ENCODE measurements around the gene DTX3. TPM values are rescaled to one million over a fixed set of nuclear protein-coding genes. Genes with fewer than 3 reads are reported as not detected.

DTX3 gene
- total RNA-seq, 1 experiment from 2014 or later = 61.7 TPM

DNA sequence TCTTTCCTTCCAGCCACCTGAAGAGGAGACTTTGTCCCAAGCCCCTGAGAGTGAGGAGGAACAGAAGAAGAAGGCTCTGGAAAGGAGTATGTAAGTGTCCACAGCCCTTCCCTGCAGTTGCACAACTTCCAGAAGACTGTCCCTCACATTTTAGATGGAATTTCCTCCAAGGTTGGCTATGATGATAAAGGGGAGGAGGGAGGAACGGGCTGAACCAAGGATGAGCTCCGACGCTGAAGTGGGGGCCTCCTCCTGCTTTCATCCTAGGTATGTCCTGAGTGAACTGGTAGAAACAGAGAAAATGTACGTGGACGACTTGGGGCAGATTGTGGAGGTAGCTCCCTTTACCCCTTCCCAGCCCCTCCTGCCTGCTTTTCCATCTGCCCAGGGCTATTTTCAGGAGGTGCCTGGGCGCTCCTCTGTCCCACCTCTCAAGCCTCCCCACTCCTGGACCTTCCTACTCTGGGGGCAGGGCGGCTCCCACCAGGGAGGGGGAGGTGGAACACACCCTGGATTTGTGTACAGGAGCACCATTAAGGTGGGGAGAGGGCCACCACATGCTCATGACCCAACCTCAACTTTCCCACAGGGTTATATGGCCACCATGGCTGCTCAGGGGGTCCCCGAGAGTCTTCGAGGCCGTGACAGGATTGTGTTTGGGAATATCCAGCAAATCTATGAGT lies 8.9 kb downstream of the DTX3 start:
- no peak overlapping the region for H3K27ac ChIP-seq (ENCODE audit: low read depth, low read length, poor library complexity, severe bottlenecking)
- intact Hi-C loops (cut with micrococcal nuclease; ENCODE audit: unreplicated experiment) = no loop called here
- DNase-seq (ENCODE audit: low spot score) = no peak
- no TSS peak for BruUV-seq (replicated peaks)
- peaks cover 25% of the 10 kb centered on the region for H3K4me1 ChIP-seq (ENCODE audit: insufficient read depth, low read length, poor library complexity, severe bottlenecking)
- no peak overlapping the region for H3K4me3 ChIP-seq (ENCODE audit: low read depth, low read length, poor library complexity, severe bottlenecking)
- peaks cover 10% of the 10 kb centered on the region for H3K36me3 ChIP-seq (ENCODE audit: insufficient read depth, low read length, poor library complexity, severe bottlenecking)
- H3K9me3 ChIP-seq (ENCODE audit: low read depth, low read length, poor library complexity, severe bottlenecking) = no peaks in the 10 kb centered on the region
- ChIA-PET POLR2A (ENCODE audit: low non-redundant PET) (no interaction called here), CTCF (no interaction called here)
- TF ChIP-seq, protein P1, sequence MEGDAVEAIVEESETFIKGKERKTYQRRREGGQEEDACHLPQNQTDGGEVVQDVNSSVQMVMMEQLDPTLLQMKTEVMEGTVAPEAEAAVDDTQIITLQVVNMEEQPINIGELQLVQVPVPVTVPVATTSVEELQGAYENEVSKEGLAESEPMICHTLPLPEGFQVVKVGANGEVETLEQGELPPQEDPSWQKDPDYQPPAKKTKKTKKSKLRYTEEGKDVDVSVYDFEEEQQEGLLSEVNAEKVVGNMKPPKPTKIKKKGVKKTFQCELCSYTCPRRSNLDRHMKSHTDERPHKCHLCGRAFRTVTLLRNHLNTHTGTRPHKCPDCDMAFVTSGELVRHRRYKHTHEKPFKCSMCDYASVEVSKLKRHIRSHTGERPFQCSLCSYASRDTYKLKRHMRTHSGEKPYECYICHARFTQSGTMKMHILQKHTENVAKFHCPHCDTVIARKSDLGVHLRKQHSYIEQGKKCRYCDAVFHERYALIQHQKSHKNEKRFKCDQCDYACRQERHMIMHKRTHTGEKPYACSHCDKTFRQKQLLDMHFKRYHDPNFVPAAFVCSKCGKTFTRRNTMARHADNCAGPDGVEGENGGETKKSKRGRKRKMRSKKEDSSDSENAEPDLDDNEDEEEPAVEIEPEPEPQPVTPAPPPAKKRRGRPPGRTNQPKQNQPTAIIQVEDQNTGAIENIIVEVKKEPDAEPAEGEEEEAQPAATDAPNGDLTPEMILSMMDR (conservative IDR thresholded peaks at IDR 0.05; ENCODE audit: low read depth, low read length) = no peak
- TF ChIP-seq EZH2 (IDR thresholded peaks at IDR 0.05; ENCODE audit: borderline replicate concordance, low read depth, low read length, poor library complexity, severe bottlenecking) = no peak
- no peaks in the 10 kb centered on the region for H3K27me3 ChIP-seq (replicated peaks; ENCODE audit: insufficient read depth, low read depth, low read length, poor library complexity)

DNA sequence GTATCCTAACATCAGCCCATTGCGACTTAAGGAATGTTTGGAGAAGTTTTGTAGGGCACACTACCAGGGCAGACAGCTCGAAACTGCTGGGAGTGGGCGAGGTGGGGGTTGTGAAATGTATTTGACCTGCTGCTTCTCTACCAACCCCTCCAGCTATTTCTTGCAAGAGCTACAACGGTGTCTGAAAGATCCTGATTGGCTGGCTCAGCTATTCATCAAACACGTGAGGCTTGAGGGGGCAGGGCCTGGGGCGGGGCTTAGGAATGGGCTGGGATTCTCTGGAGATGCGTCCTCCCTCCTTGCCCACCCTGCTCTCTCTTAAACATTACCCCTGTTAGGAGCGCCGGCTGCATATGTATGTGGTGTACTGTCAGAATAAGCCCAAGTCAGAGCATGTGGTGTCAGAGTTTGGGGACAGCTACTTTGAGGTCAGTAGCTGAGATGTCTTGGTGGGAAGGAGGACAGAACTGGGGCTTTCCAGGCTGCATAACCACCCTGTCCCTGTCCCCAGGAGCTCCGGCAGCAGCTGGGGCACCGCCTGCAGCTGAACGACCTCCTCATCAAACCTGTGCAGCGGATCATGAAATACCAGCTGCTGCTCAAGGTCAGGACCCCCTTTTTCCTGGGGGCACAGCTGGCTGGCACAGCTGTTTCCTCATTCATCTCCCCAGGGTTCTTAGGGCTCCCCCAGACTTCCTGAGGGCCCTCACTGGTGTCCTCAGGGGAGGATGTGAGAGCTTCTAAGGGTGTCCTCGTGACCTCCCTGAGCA lies 9.7 kb downstream of the DTX3 start:
- DNase-seq (ENCODE audit: low spot score) = peak; percentile 69
- intact Hi-C loops (cut with micrococcal nuclease; ENCODE audit: unreplicated experiment) = no loop called here
- Histone ChIP-seq H3K36me3 (ENCODE audit: insufficient read depth, low read length, poor library complexity, severe bottlenecking) (peaks cover 10% of the 10 kb centered on the region), H3K4me3 (ENCODE audit: low read depth, low read length, poor library complexity, severe bottlenecking) (no peak overlapping the region), H3K27me3 (replicated peaks; ENCODE audit: insufficient read depth, low read depth, low read length, poor library complexity) (no peaks in the 10 kb centered on the region), H3K27ac (ENCODE audit: low read depth, low read length, poor library complexity, severe bottlenecking) (no peak overlapping the region), H3K4me1 (ENCODE audit: insufficient read depth, low read length, poor library complexity, severe bottlenecking) (peaks cover 25% of the 10 kb centered on the region), H3K9me3 (ENCODE audit: low read depth, low read length, poor library complexity, severe bottlenecking) (no peaks in the 10 kb centered on the region)
- no TSS peak for BruUV-seq (replicated peaks)
- TF ChIP-seq EZH2 (IDR thresholded peaks at IDR 0.05; ENCODE audit: borderline replicate concordance, low read depth, low read length, poor library complexity, severe bottlenecking) = no peak
- TF ChIP-seq, protein P1 (conservative IDR thresholded peaks at IDR 0.05; ENCODE audit: low read depth, low read length) = no peak
- CTCF ChIA-PET = no interaction called here
- POLR2A ChIA-PET (ENCODE audit: low non-redundant PET) = no interaction called here

DNA sequence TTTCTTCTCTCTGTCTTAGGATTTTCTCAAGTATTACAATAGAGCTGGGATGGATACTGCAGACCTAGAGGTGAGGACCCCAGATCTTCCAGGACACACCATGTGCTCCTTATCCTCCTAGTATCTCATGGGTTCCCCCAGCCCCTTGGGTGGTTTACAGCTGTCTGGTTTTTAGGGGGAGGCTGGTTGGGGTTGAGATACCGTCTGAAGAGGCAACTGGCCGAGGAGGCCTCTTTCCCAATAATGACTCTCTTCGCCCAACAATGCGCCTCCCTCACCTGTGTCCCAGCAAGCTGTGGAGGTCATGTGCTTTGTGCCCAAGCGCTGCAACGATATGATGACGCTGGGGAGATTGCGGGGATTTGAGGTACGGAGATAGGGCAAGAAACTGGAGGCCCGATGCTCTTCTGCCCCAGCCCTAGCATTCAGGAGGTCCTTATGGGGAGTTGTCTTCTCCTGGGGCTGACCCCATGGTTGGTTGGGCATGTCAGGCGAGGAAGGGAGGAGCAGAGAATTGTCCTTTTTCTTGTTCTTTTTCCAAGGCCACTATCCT lies 10.4 kb downstream of the DTX3 start:
- H3K27ac ChIP-seq (ENCODE audit: low read depth, low read length, poor library complexity, severe bottlenecking) = no peak overlapping the region
- peaks cover 10% of the 10 kb centered on the region for H3K36me3 ChIP-seq (ENCODE audit: insufficient read depth, low read length, poor library complexity, severe bottlenecking)
- DNase-seq (ENCODE audit: low spot score) = no peak
- H3K27me3 ChIP-seq (replicated peaks; ENCODE audit: insufficient read depth, low read depth, low read length, poor library complexity) = no peaks in the 10 kb centered on the region
- peaks cover 25% of the 10 kb centered on the region for H3K4me1 ChIP-seq (ENCODE audit: insufficient read depth, low read length, poor library complexity, severe bottlenecking)
- H3K9me3 ChIP-seq (ENCODE audit: low read depth, low read length, poor library complexity, severe bottlenecking) = no peaks in the 10 kb centered on the region
- intact Hi-C loops (cut with micrococcal nuclease; ENCODE audit: unreplicated experiment) = no loop called here
- no peak for TF ChIP-seq EZH2 (IDR thresholded peaks at IDR 0.05; ENCODE audit: borderline replicate concordance, low read depth, low read length, poor library complexity, severe bottlenecking)
- TF ChIP-seq, protein P1 (conservative IDR thresholded peaks at IDR 0.05; ENCODE audit: low read depth, low read length) = no peak
- CTCF ChIA-PET = no interaction called here
- H3K4me3 ChIP-seq (ENCODE audit: low read depth, low read length, poor library complexity, severe bottlenecking) = no peak overlapping the region
- POLR2A ChIA-PET (ENCODE audit: low non-redundant PET) = no interaction called here
- BruUV-seq (replicated peaks) = no TSS peak
